IMR-90 (cell line): Measurements from ENCODE around the gene CSF2RB. TPM values are rescaled to one million over a fixed set of nuclear protein-coding genes. Genes with fewer than 3 reads are reported as not detected.

Experiments
- ATAC-seq: fragments of 200-7000 bp; cut with Tn5 transposase; 2 replicates; pipeline ENCODE4 v1.9.1; 2020; ENCODE audit warnings: low read depth, mild to moderate bottlenecking, moderate library complexity
- BruUV-seq: library from RNA; stranded (reverse); fragments of 400-500 nt; replicated peaks from 2 replicates; lab custom pipeline; 2021; lab: Mats Ljungman, UMichigan
- CTCF ChIA-PET: fragments of 300-600 bp; formaldehyde crosslinking; extraction: SDS; loops from one replicate; lab custom pipeline; 2021; ENCODE audit warnings: antibody characterized with exemption; lab: Yijun Ruan, JAX
- POLR2A ChIA-PET: fragments of 300-600 bp; sonication (Branson Sonifier 250); formaldehyde crosslinking; loops from one replicate; lab custom pipeline; 2022; ENCODE audit warnings: antibody characterized with exemption; ENCODE audit not compliant: unreplicated experiment; lab: Charles Lee
- DNase-seq: peaks from one replicate; pipeline ENCODE4 v3.0.0; 2013
- H2AFZ ChIP-seq: replicated peaks from 2 replicates; pipeline ENCODE3; 2013; ENCODE audit warnings: low read length, mild to moderate bottlenecking; ENCODE audit not compliant: poor library complexity
- H2AK5ac ChIP-seq: 2 replicates; pipeline ENCODE4 v1.6.1; 2013; ENCODE audit warnings: low read depth, low read length, inconsistent platforms
- H2AK9ac ChIP-seq: replicated peaks from 2 replicates; pipeline ENCODE3; 2013; ENCODE audit warnings: mild to moderate bottlenecking, low read depth, low read length, moderate library complexity; ENCODE audit not compliant: poor library complexity
- H2BK120ac ChIP-seq: 2 replicates; pipeline ENCODE4 v1.6.1; 2013; ENCODE audit warnings: low read depth, low read length, inconsistent platforms
- H2BK15ac ChIP-seq: 3 replicates; pipeline ENCODE4 v1.6.1; 2013; ENCODE audit warnings: low read depth, low read length, inconsistent platforms
- H2BK20ac ChIP-seq: 2 replicates; pipeline ENCODE4 v1.6.1; 2013; ENCODE audit warnings: low read depth, mild to moderate bottlenecking, inconsistent platforms, low read length, moderate library complexity
- H2BK5ac ChIP-seq: 2 replicates; pipeline ENCODE4 v1.6.1; 2013; ENCODE audit warnings: mild to moderate bottlenecking, low read depth, low read length, inconsistent platforms; ENCODE audit not compliant: poor library complexity, severe bottlenecking
- H3K14ac ChIP-seq: replicated peaks from 2 replicates; pipeline ENCODE4 v1.6.1; 2013; ENCODE audit warnings: low read depth, low read length, inconsistent platforms
- H3K18ac ChIP-seq: 2 replicates; pipeline ENCODE4 v1.6.1; 2013; ENCODE audit warnings: low read depth, low read length, control low read depth
- H3K23ac ChIP-seq: 2 replicates; pipeline ENCODE4 v1.6.1; 2013; ENCODE audit warnings: low read depth, low read length, inconsistent platforms
- H3K27ac ChIP-seq: 2 replicates; pipeline ENCODE4 v1.5.1; 2013; ENCODE audit warnings: mild to moderate bottlenecking, control low read depth, low read length; ENCODE audit not compliant: insufficient read depth
- H3K27me3 ChIP-seq: 2 replicates; pipeline ENCODE4 v1.6.1; 2013; ENCODE audit warnings: low read length; ENCODE audit not compliant: control insufficient read depth, insufficient read depth
- H3K36me3 ChIP-seq: 2 replicates; pipeline ENCODE4 v1.6.1; 2013; ENCODE audit warnings: low read length, mixed read lengths; ENCODE audit not compliant: control insufficient read depth, insufficient read depth
- H3K4ac ChIP-seq: 2 replicates; pipeline ENCODE4 v1.6.1; 2013; ENCODE audit warnings: low read depth, low read length, inconsistent platforms
- H3K4me1 ChIP-seq: 2 replicates; pipeline ENCODE4 v1.6.1; 2013; ENCODE audit warnings: low read length, mixed read lengths; ENCODE audit not compliant: control insufficient read depth, insufficient read depth
- H3K4me2 ChIP-seq: 2 replicates; pipeline ENCODE4 v1.6.1; 2013; ENCODE audit warnings: low read depth, mild to moderate bottlenecking, control low read depth, low read length, moderate library complexity
- H3K4me3 ChIP-seq: 2 replicates; pipeline ENCODE4 v1.5.1; 2013; ENCODE audit warnings: low read depth, mild to moderate bottlenecking, control low read depth, low read length, moderate library complexity; ENCODE audit not compliant: insufficient read depth
- H3K56ac ChIP-seq: 2 replicates; pipeline ENCODE4 v1.6.1; 2013; ENCODE audit warnings: low read length, inconsistent platforms; ENCODE audit not compliant: insufficient read depth; ENCODE audit errors: extremely low read depth
- H3K79me1 ChIP-seq, 2 experiments: 2 replicates each; pipeline ENCODE4 v1.6.1; 2013; ENCODE audit warnings: low read length in 2 of 2, inconsistent platforms in 1 of 2, low read depth in 1 of 2
- H3K9ac ChIP-seq: 2 replicates; pipeline ENCODE4 v1.6.1; 2013; ENCODE audit warnings: low read depth, low read length, control low read depth
- H3K9me1 ChIP-seq: 2 replicates; pipeline ENCODE4 v1.6.1; 2013; ENCODE audit warnings: low read length, inconsistent platforms; ENCODE audit not compliant: insufficient read depth
- H3K9me3 ChIP-seq: 2 replicates; pipeline ENCODE4 v1.6.1; 2013; ENCODE audit warnings: low read length; ENCODE audit not compliant: control insufficient read depth, insufficient read depth
- H4K20me1 ChIP-seq: 2 replicates; pipeline ENCODE4 v1.6.1; 2013; ENCODE audit warnings: low read length, inconsistent platforms; ENCODE audit not compliant: insufficient read depth
- H4K5ac ChIP-seq: 2 replicates; pipeline ENCODE4 v1.6.1; 2013; ENCODE audit warnings: mild to moderate bottlenecking, low read depth, low read length, control low read depth
- H4K8ac ChIP-seq, 2 experiments: 2 replicates each; pipeline ENCODE4 v1.6.1; 2013; ENCODE audit warnings: low read depth in 2 of 2, low read length in 2 of 2, control low read depth in 1 of 2, inconsistent platforms in 1 of 2
- H4K91ac ChIP-seq: 2 replicates; pipeline ENCODE4 v1.6.1; 2013; ENCODE audit warnings: low read depth, low read length, inconsistent platforms; ENCODE audit not compliant: insufficient read depth
- BHLHE40 ChIP-seq: fragments of 150-350 bp; IDR thresholded peaks from 2 replicates; pipeline ENCODE4 v1.6.1; 2016; ENCODE audit warnings: mild to moderate bottlenecking, low read depth, low read length
- CEBPB ChIP-seq: IDR thresholded peaks from 2 replicates; pipeline ENCODE4 v1.6.1; 2012; ENCODE audit warnings: low read depth, low read length, improper control_type of control experiment
- CHD1 ChIP-seq: IDR thresholded peaks from 2 replicates; pipeline ENCODE4 v1.6.1; 2012; ENCODE audit warnings: low read depth, low read length, improper control_type of control experiment
- CTCF ChIP-seq: conservative IDR thresholded peaks from 2 replicates; pipeline ENCODE4 v1.5.1; 2012; ENCODE audit warnings: mild to moderate bottlenecking, low read depth, low read length, improper control_type of control experiment
- ELK1 ChIP-seq: fragments of 150-350 bp; IDR thresholded peaks from 2 replicates; pipeline ENCODE4 v1.6.1; 2016; ENCODE audit warnings: low read depth, mild to moderate bottlenecking, low read length, moderate library complexity, borderline replicate concordance
- FOS ChIP-seq: fragments of 150-350 bp; IDR thresholded peaks from 2 replicates; pipeline ENCODE4 v1.6.1; 2016; ENCODE audit warnings: low read depth, low read length
- MAFK ChIP-seq: IDR thresholded peaks from 2 replicates; pipeline ENCODE4 v1.6.1; 2012; ENCODE audit warnings: low read depth, low read length, improper control_type of control experiment
- MXI1 ChIP-seq: IDR thresholded peaks from 2 replicates; pipeline ENCODE4 v1.6.1; 2012; ENCODE audit warnings: low read depth, mild to moderate bottlenecking, low read length, moderate library complexity, borderline replicate concordance
- NFE2L2 ChIP-seq: fragments of 150-350 bp; IDR thresholded peaks from 2 replicates; pipeline ENCODE4 v1.6.1; 2016; ENCODE audit warnings: low read depth, mild to moderate bottlenecking, low read length
- POLR2A ChIP-seq: IDR thresholded peaks from 2 replicates; pipeline ENCODE4 v1.6.1; 2012; ENCODE audit warnings: mild to moderate bottlenecking, low read depth, low read length
- RCOR1 ChIP-seq: IDR thresholded peaks from 2 replicates; pipeline ENCODE4 v1.6.1; 2012; ENCODE audit warnings: mild to moderate bottlenecking, low read length, improper control_type of control experiment; ENCODE audit not compliant: insufficient replicate concordance
- SMC3 ChIP-seq: fragments of 150-350 bp; IDR thresholded peaks from 2 replicates; pipeline ENCODE4 v1.6.1; 2016; ENCODE audit warnings: low read depth, mild to moderate bottlenecking, antibody characterized with exemption, low read length, moderate library complexity
- USF2 ChIP-seq: fragments of 150-350 bp; IDR thresholded peaks from 2 replicates; pipeline ENCODE4 v1.6.1; 2017; ENCODE audit warnings: mild to moderate bottlenecking, antibody characterized with exemption, low read length, low read depth
- WGBS, 2 experiments: methylation state at CpG; one replicate each; pipeline versions ENCODE4 v1.1.5 to v1.1.7; 2013; ENCODE audit warnings: missing lambda C conversion rate in 2 of 2; ENCODE audit not compliant: insufficient read length in 1 of 2; ENCODE audit errors: extremely low coverage in 2 of 2; 5-methylcytosine and 5-hydroxymethylcytosine counted together
- dilution Hi-C: fragments of 300-500 bp; cut with HindIII; formaldehyde crosslinking; loops from one replicate; pipeline ENCODE4 v1.14.3; 2018; ENCODE audit warnings: low sequenced_read_pairs; ENCODE audit not compliant: unreplicated experiment
- in situ Hi-C: fragments of 300-500 bp; cut with MboI; formaldehyde crosslinking; loops from 3 replicates; pipeline ENCODE4 v1.14.3; 2019; ENCODE audit warnings: low sequenced_read_pairs, inconsistent platforms, mixed read lengths
- intact Hi-C: fragments of 100-400 bp; cut with micrococcal nuclease; formaldehyde crosslinking; loops from 2 replicates; pipeline ENCODE4 v1.10.0; 2022
- polyA plus RNA-seq, 3 experiments: library from polyadenylated mRNA; depleted of rRNA; stranded (reverse); fragments of >200 nt; gene quantifications; 2 replicates each; pipeline ENCODE4 v1.2.3, GENCODE V29; 2012; ENCODE audit warnings: low replicate concordance in 1 of 3
- total RNA-seq: library from RNA; depleted of rRNA; stranded (reverse); fragments of >200 nt; gene quantifications from 2 replicates; pipeline ENCODE4 v1.2.3, GENCODE V29; 2012

CSF2RB gene
- total and polyA plus RNA-seq, 2 of the 4 experiments (the other 2 are of a cell fraction): not detected

- Histone ChIP-seq H3K4me3 (no peak overlapping the region), H3K4me1 (no peaks in the 10 kb centered on the region), H4K20me1 (no peaks in the 10 kb centered on the region; the same call in 1 of the 2 replicates), H3K79me1 (no peaks in the 10 kb centered on the region), H4K91ac (no peak overlapping the region), H4K5ac (no peak overlapping the region), H3K36me3 (no peaks in the 10 kb centered on the region), H3K9me3 (no peaks in the 10 kb centered on the region), H2AK9ac (no peak overlapping the region), H2BK120ac (no peak overlapping the region), H2AFZ (no peak overlapping the region), H2BK15ac (no peak overlapping the region), H3K27me3 (peaks cover 17% of the 10 kb centered on the region; the same call in 1 of the 2 replicates), H4K8ac (no peak overlapping the region), H3K14ac (no peak overlapping the region), H3K4me2 (no peak overlapping the region), H3K9ac (no peak overlapping the region), H3K56ac (no peak overlapping the region), H2AK5ac (no peak overlapping the region), H3K9me1 (no peaks in the 10 kb centered on the region), H3K4ac (no peak overlapping the region), H3K18ac (no peak overlapping the region), H3K27ac (no peak overlapping the region), H3K23ac (no peak overlapping the region), H2BK5ac (no peak overlapping the region), H2BK20ac (no peak overlapping the region)
- WGBS, 2 experiments: 76% methylated on average over 11 of the region's 14 CpGs; no CpG with 5 or more reads in 1 of the 2 experiments
- CTCF ChIA-PET: interaction anchor here (1.4 to 2.6 kb wide), 2 partner anchors 7 to 9 kb away, joined by 4 to 11 read pairs; no protein-coding TSS in a partner anchor
- ATAC-seq (no peak), DNase-seq (no peak)
- POLR2A ChIA-PET: no interaction called here
- dilution Hi-C loops: no loop called here
- BruUV-seq: no TSS peak
- intact Hi-C loops: no loop called here
- in situ Hi-C loops: no loop called here
- TF ChIP-seq BHLHE40 (no peak), POLR2A (no peak), FOS (no peak), CHD1 (no peak), ELK1 (no peak), CEBPB (no peak), SMC3 (no peak), USF2 (no peak), MAFK (no peak), NFE2L2 (no peak), RCOR1 (no peak), CTCF (no peak), MXI1 (no peak)
Observed at GRCh38 chr22:36864454-36865215, 48.8 kb upstream of the CSF2RB start.
